Measurements from ENCODE around the gene CRYBG1.

- TF ChIP-seq EZH2 (IDR thresholded peaks at IDR 0.05) (no peak), CTCF (IDR thresholded peaks at IDR 0.05 in 2 of 3, conservative IDR thresholded peaks at IDR 0.05 in 1 of 3; ENCODE audit: borderline replicate concordance in 1 of 3, insufficient read depth in 1 of 3, low read depth in 2 of 3, low read length in 2 of 3) (no peak), EGR1 (IDR thresholded peaks at IDR 0.05; ENCODE audit: low read depth) (no peak), RAD21 (IDR thresholded peaks at IDR 0.05; ENCODE audit: low read depth) (no peak), CEBPB (IDR thresholded peaks at IDR 0.05; ENCODE audit: low read depth) (no peak), POLR2A (IDR thresholded peaks at IDR 0.05; ENCODE audit: borderline replicate concordance, extremely low read depth, insufficient read depth, insufficient read length) (no peak), ELF1 (IDR thresholded peaks at IDR 0.05; ENCODE audit: borderline replicate concordance, low read depth) (no peak), POLR2AphosphoS5 (IDR thresholded peaks at IDR 0.05; ENCODE audit: low read depth, low read length) (no peak)
Observed at GRCh38 chr6:106619223-106619622, 258.7 kb downstream of the CRYBG1 start.

All from HCT116 (cell line).